OCI-LY3 (cell line): ENCODE data around the gene BPIFB2.

Experiments used
- H2AFZ ChIP-seq: fragments of 200-600, 300-600 bp; shearing (Covaris generic); 2 replicates; pipeline ENCODE4 v1.6.0; 2014; ENCODE audit warnings: antibody characterized with exemption, low read depth, low read length
- H3K27ac ChIP-seq: fragments of 200-600, 300-600 bp; sonication (generic); 2 replicates; pipeline ENCODE4 v1.5.1; 2014; ENCODE audit warnings: mild to moderate bottlenecking, low read length, moderate library complexity, mixed read lengths
- H3K27me3 ChIP-seq: fragments of 200-600, 300-600 bp; sonication (generic); 2 replicates; pipeline ENCODE4 v1.6.1; 2014; ENCODE audit warnings: low read depth, low read length, mixed read lengths
- H3K36me3 ChIP-seq: fragments of 200-600, 300-600 bp; sonication (generic); replicated peaks from 2 replicates; pipeline ENCODE3; 2014; ENCODE audit warnings: low read depth, low read length, mixed read lengths
- H3K4me1 ChIP-seq: fragments of 300-600, 200-600 bp; sonication (generic); 2 replicates; pipeline ENCODE4 v1.6.1; 2014; ENCODE audit warnings: low read length, mixed read lengths
- H3K4me2 ChIP-seq: fragments of 200-600, 300-600 bp; sonication (generic); 2 replicates; pipeline ENCODE4 v1.6.1; 2014; ENCODE audit warnings: low read length, mixed read lengths
- H3K4me3 ChIP-seq: fragments of 300-600, 200-600 bp; sonication (generic); 2 replicates; pipeline ENCODE4 v1.5.1; 2014; ENCODE audit warnings: antibody characterized with exemption, mild to moderate bottlenecking, low read length, moderate library complexity
- H3K79me2 ChIP-seq: fragments of 300-600, 200-600 bp; shearing (Covaris generic); 2 replicates; pipeline ENCODE4 v1.6.1; 2014; ENCODE audit warnings: mild to moderate bottlenecking, low read length, mixed read lengths
- H3K9ac ChIP-seq: fragments of 300-600, 200-600 bp; shearing (Covaris generic); 2 replicates; pipeline ENCODE4 v1.6.0; 2014; ENCODE audit warnings: mild to moderate bottlenecking, low read length, moderate library complexity
- H3K9me3 ChIP-seq: fragments of 200-600, 300-600 bp; shearing (Covaris generic); 2 replicates; pipeline ENCODE4 v1.6.1; 2014; ENCODE audit warnings: low read length, mixed read lengths; ENCODE audit not compliant: insufficient read depth
- H4K20me1 ChIP-seq: fragments of 200-600, 300-600 bp; sonication (generic); 2 replicates; pipeline ENCODE4 v1.6.1; 2016; ENCODE audit warnings: low read length, mixed read lengths; ENCODE audit not compliant: insufficient read depth
- EZH2phosphoT487 ChIP-seq: fragments of 200-600 bp; shearing (Covaris generic); IDR thresholded peaks from 2 replicates; pipeline ENCODE4 v1.6.1; 2018; ENCODE audit warnings: antibody characterized with exemption, mixed run types, low read depth
- TF ChIP-seq, protein P1 (sequence below): fragments of 200-600, 300-600 bp; sonication (generic); IDR thresholded peaks from 2 replicates; pipeline ENCODE4 v1.5.1; 2014; ENCODE audit warnings: antibody characterized with exemption, low read length, low read depth

Gene BPIFB2

GRCh38 chr20:32979201-32979998 lies 28.1 kb upstream of the BPIFB2 start:
- H3K9me3 ChIP-seq, result peaks cover 8% of the 10 kb centered on the region
- H3K4me3 ChIP-seq, result no peak overlapping the region
- TF ChIP-seq, protein P1, sequence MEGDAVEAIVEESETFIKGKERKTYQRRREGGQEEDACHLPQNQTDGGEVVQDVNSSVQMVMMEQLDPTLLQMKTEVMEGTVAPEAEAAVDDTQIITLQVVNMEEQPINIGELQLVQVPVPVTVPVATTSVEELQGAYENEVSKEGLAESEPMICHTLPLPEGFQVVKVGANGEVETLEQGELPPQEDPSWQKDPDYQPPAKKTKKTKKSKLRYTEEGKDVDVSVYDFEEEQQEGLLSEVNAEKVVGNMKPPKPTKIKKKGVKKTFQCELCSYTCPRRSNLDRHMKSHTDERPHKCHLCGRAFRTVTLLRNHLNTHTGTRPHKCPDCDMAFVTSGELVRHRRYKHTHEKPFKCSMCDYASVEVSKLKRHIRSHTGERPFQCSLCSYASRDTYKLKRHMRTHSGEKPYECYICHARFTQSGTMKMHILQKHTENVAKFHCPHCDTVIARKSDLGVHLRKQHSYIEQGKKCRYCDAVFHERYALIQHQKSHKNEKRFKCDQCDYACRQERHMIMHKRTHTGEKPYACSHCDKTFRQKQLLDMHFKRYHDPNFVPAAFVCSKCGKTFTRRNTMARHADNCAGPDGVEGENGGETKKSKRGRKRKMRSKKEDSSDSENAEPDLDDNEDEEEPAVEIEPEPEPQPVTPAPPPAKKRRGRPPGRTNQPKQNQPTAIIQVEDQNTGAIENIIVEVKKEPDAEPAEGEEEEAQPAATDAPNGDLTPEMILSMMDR, result no peak
- no peak for TF ChIP-seq EZH2phosphoT487
- no peak overlapping the region for H3K27ac ChIP-seq
- H3K79me2 ChIP-seq, result no peaks in the 10 kb centered on the region
- H3K4me1 ChIP-seq, result 0 out of 2 replicates have a peak, but pooled peaks cover under 1% of the 10 kb centered on the region
- no peaks in the 10 kb centered on the region for H4K20me1 ChIP-seq
- no peak overlapping the region for H3K9ac ChIP-seq
- no peak overlapping the region for H3K4me2 ChIP-seq
- H3K36me3 ChIP-seq, result no peaks in the 10 kb centered on the region
- H2AFZ ChIP-seq, result no peak overlapping the region
- no peaks in the 10 kb centered on the region for H3K27me3 ChIP-seq

DNA sequence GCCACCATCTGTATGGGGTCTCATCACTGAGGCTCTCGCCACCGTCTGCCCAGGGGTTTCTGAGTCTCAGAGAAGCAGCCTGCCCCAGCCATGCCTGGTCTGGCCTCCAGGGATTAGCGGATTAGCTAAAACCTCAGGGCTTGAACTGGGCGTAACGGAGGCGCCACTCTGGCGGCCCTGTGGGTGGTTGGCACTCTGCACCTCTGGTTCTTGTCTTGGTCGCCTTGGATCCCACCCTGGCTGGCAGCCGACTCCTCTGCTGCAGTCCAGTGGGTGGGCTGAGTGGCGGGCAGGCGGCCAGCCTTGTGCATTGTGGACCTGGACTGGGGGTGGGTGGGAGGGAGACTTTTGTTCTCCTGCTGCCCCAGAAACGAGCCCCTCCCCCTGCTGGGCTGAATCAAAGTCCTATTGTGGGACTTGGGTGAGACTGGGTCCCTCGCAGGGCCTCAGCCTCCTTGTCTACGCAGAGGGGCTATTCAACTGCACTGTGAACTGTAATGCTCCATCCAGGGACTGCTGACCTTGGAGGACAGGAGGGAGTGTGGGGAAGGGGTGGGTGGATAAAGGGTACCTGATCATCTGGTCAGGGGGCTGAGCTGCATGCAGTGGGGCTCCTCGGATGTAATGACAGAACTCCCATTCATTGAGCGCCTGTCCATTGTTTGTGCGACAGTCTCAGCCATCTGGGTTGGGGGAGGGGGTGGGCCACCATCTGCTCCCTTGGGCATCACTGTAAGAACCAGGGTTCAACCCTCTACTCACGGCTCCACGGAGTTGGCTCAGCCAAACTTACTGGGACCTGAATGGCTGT lies 27.2 kb upstream of the BPIFB2 start:
- no peaks in the 10 kb centered on the region for H3K4me1 ChIP-seq
- no peaks in the 10 kb centered on the region for H3K36me3 ChIP-seq
- no peak overlapping the region for H3K9ac ChIP-seq
- H3K79me2 ChIP-seq, result no peaks in the 10 kb centered on the region
- no peaks in the 10 kb centered on the region for H4K20me1 ChIP-seq
- no peak overlapping the region for H3K4me2 ChIP-seq
- no peaks in the 10 kb centered on the region for H3K27me3 ChIP-seq
- no peak overlapping the region for H2AFZ ChIP-seq
- peaks cover 8% of the 10 kb centered on the region for H3K9me3 ChIP-seq
- TF ChIP-seq, protein P1, result no peak
- TF ChIP-seq EZH2phosphoT487, result no peak
- H3K4me3 ChIP-seq, result no peak overlapping the region
- no peak overlapping the region for H3K27ac ChIP-seq

- Histone ChIP-seq H3K36me3 (no peaks in the 10 kb centered on the region), H2AFZ (no peak overlapping the region), H4K20me1 (no peaks in the 10 kb centered on the region), H3K9me3 (peaks cover 8% of the 10 kb centered on the region), H3K27ac (no peak overlapping the region), H3K4me1 (no peaks in the 10 kb centered on the region), H3K4me2 (no peak overlapping the region), H3K9ac (no peak overlapping the region), H3K79me2 (no peaks in the 10 kb centered on the region), H3K4me3 (no peak overlapping the region), H3K27me3 (no peaks in the 10 kb centered on the region)
- TF ChIP-seq EZH2phosphoT487, result no peak
- TF ChIP-seq, protein P1, result no peak
These were observed 26.5 kb upstream of the BPIFB2 start for GRCh38 chr20:32980990-32981389.
